Muscle layer of colon (tissue), 2 donors: ENCODE data around the gene TEX101.
"Not testable (repeated sequence)": the region's sequence is repeated elsewhere in the genome, so short reads cannot be mapped to it uniquely, and the experiment has no call there.

Experiments used
- H3K27ac ChIP-seq: one replicate; pipeline ENCODE4 v1.7.0; 2013; ENCODE audit warnings: low read depth, mild to moderate bottlenecking, low read length, moderate library complexity
- H3K27me3 ChIP-seq, 2 donors: one replicate each; pipeline ENCODE4 v1.7.0; 2013; ENCODE audit warnings: low read length in 2 of 2, mild to moderate bottlenecking in 2 of 2; ENCODE audit not compliant: insufficient read depth in 2 of 2, control insufficient read depth in 1 of 2
- H3K36me3 ChIP-seq: one replicate; pipeline ENCODE4 v1.7.0; 2013; ENCODE audit warnings: mild to moderate bottlenecking, low read length; ENCODE audit not compliant: insufficient read depth
- H3K4me1 ChIP-seq: one replicate; pipeline ENCODE4 v1.7.0; 2013; ENCODE audit warnings: mild to moderate bottlenecking, low read length; ENCODE audit not compliant: insufficient read depth
- H3K4me3 ChIP-seq, 2 donors: one replicate each; pipeline ENCODE4 v1.7.0; 2013; ENCODE audit warnings: low read length in 2 of 2, low read depth in 1 of 2, mild to moderate bottlenecking in 1 of 2, moderate library complexity in 1 of 2
- H3K9ac ChIP-seq: one replicate; pipeline ENCODE4 v1.7.0; 2013; ENCODE audit warnings: low read length
- H3K9me3 ChIP-seq: one replicate; pipeline ENCODE4 v1.7.0; 2013; ENCODE audit warnings: mild to moderate bottlenecking, low read length
- donor health status: abdominal sarcoma.
- donor health status: Adenocarcinoma of cecum.

Gene TEX101

GRCh38 chr19:43390903-43391551 is 23.7 kb upstream of the TEX101 start:
- not testable (repeated sequence) for H3K27me3 ChIP-seq, H3K4me1 ChIP-seq, H3K9ac ChIP-seq, H3K9me3 ChIP-seq, H3K4me3 ChIP-seq, H3K27ac ChIP-seq, H3K36me3 ChIP-seq

DNA sequence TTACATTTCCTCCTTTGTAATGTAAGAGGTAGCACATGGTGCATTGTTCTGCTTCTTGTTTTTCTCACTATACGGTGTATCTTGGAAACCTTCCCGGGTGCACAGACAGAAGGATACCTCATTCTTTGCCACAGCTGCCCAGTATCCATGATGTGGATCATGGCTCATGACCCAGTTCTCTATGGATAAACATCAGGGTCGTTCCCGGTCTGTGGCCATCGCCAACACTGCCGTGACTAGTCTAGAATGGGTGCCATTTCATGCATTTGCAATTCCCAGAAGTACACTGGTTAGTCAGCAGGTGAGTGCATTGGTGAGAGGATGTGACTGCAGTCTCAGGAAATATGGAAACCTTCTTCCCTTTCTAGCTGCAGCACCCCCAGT is 23.1 kb upstream of the TEX101 start:
- H3K27ac ChIP-seq, H3K4me1 ChIP-seq, H3K36me3 ChIP-seq, H3K9me3 ChIP-seq, H3K9ac ChIP-seq, H3K27me3 ChIP-seq, H3K4me3 ChIP-seq: not testable (repeated sequence)

DNA sequence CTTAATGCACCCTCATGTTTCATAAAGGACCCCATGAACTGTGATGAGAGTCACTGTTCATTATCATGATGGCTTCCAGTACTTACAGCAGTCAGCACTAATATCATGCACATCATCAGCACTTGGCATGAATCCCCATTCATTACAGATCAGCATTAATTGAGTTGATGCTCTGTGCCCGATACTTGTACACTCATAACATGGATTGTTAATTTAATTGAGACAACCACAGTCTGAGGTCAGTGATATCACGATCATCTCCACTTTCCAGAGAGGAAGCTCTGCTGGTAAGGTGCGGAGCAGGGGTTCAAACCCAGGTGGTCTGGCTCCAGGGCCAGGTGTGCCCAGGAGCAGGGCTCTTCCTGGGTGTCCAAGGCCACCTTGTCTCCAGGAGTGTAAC is 21.2 kb upstream of the TEX101 start:
- H3K27me3 ChIP-seq, H3K27ac ChIP-seq, H3K4me3 ChIP-seq, H3K4me1 ChIP-seq, H3K9ac ChIP-seq, H3K9me3 ChIP-seq, H3K36me3 ChIP-seq: not testable (repeated sequence)

- H3K9ac ChIP-seq = no peak overlapping the region
- H3K27me3 ChIP-seq = no peaks in the 10 kb centered on the region
- H3K27ac ChIP-seq = no peak overlapping the region
Observed at GRCh38 chr19:43395561-43395960, 19.1 kb upstream of the TEX101 start.

GRCh38 chr19:43406297-43406696 is 8.4 kb upstream of the TEX101 start:
- H3K27me3 ChIP-seq = no peaks in the 10 kb centered on the region
- H3K27ac ChIP-seq = no peak overlapping the region
- H3K9ac ChIP-seq = no peak overlapping the region
- no peak overlapping the region for H3K4me3 ChIP-seq
- H3K4me1 ChIP-seq = no peaks in the 10 kb centered on the region
- H3K36me3 ChIP-seq = no peaks in the 10 kb centered on the region
- H3K9me3 ChIP-seq = no peaks in the 10 kb centered on the region

More at GRCh38 chr19:43395561-43395960, 19.1 kb upstream of the TEX101 start:
- Histone ChIP-seq H3K4me3 (no peak overlapping the region), H3K36me3 (no peaks in the 10 kb centered on the region), H3K4me1 (no peaks in the 10 kb centered on the region), H3K9me3 (no peaks in the 10 kb centered on the region)

- Histone ChIP-seq H3K27me3 (no peaks in the 10 kb centered on the region), H3K9me3 (no peaks in the 10 kb centered on the region), H3K4me1 (no peaks in the 10 kb centered on the region), H3K36me3 (no peaks in the 10 kb centered on the region), H3K9ac (no peak overlapping the region), H3K27ac (no peak overlapping the region), H3K4me3 (no peak overlapping the region)
Observed at GRCh38 chr19:43407416-43408005, 7.2 kb upstream of the TEX101 start.

DNA sequence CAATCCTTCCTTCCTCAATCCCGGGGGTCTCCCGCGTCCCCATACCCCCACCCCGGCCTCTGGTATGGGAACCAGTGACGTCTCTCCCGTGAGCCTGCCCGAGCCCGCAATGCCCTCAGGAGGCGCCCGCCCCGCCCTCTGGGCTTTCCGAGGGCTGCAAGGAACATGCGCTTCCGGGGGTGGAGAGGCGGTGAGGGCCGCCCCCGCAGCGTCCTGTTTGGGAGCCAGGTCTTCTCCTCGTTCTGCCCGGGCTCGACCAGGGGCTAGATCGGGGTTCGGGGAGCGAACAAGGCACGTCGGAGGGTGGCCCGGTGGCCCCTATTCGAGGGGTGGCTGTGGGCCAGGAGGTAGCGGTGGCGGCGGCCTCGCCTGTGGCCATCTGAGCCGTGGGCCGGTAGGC is 6.6 kb upstream of the TEX101 start:
- H3K36me3 ChIP-seq = no peaks in the 10 kb centered on the region
- H3K4me3 ChIP-seq = no peak overlapping the region
- H3K9ac ChIP-seq = no peak overlapping the region
- no peaks in the 10 kb centered on the region for H3K4me1 ChIP-seq
- H3K9me3 ChIP-seq = no peaks in the 10 kb centered on the region
- H3K27ac ChIP-seq = no peak overlapping the region
- no peaks in the 10 kb centered on the region for H3K27me3 ChIP-seq

- Histone ChIP-seq H3K27me3 (no peaks in the 10 kb centered on the region), H3K9ac (no peak overlapping the region), H3K36me3 (no peaks in the 10 kb centered on the region)
Observed at GRCh38 chr19:43409415-43409814, 5.3 kb upstream of the TEX101 start.

DNA sequence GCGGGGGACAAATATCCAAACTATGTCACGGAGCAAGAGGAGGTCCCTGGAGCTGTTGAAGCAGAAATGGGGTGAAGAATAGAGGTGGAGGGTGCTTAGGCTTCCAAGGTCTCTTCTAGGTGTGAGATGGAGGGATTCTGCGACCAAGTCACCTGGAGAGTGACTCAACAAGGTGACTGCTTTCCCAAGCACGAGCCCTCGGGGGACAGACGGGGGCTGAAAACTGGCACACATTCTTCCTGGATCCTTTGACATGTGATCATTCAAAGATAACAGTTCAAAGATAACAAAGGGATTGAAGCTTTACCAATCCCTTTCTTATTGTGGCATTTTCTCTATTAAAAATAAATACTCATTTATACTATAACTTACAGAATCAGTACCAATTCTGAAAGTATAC is 2.2 kb upstream of the TEX101 start:
- no peaks in the 10 kb centered on the region for H3K36me3 ChIP-seq
- H3K9me3 ChIP-seq = no peaks in the 10 kb centered on the region
- H3K27ac ChIP-seq = no peak overlapping the region
- no peak overlapping the region for H3K4me3 ChIP-seq
- H3K27me3 ChIP-seq = no peaks in the 10 kb centered on the region
- no peak overlapping the region for H3K9ac ChIP-seq
- no peaks in the 10 kb centered on the region for H3K4me1 ChIP-seq

More at GRCh38 chr19:43409415-43409814, 5.3 kb upstream of the TEX101 start:
- Histone ChIP-seq H3K4me1 (no peaks in the 10 kb centered on the region), H3K9me3 (no peaks in the 10 kb centered on the region), H3K4me3 (no peak overlapping the region), H3K27ac (no peak overlapping the region)

GRCh38 chr19:43416951-43417623 is 2.4 kb downstream of the TEX101 start:
- H3K27me3 ChIP-seq = no peaks in the 10 kb centered on the region

DNA sequence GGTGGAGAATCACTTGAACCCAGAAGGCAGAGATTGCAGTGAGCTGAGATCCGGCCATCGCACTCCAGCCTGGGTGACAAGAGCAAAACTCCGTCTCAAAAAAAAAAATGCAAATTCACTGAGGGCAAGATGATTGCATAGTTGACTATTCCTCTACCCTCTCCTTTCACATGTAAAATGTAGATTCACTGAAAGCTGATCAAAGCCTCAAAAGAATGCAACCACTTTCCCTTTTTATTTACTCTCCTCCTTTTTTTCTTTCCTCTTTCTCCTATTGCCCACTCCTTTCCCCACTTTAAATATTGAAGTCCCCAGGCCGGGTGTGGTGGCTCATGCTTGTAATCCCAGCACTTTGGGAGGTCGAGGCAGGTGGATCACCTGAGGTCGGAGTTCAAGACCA is 6.3 kb downstream of the TEX101 start:
- H3K9ac ChIP-seq = no peak overlapping the region
- H3K4me1 ChIP-seq = no peaks in the 10 kb centered on the region
- H3K9me3 ChIP-seq = no peaks in the 10 kb centered on the region
- H3K4me3 ChIP-seq = no peak overlapping the region
- H3K27ac ChIP-seq = no peak overlapping the region
- no peaks in the 10 kb centered on the region for H3K27me3 ChIP-seq
- no peaks in the 10 kb centered on the region for H3K36me3 ChIP-seq

More at GRCh38 chr19:43416951-43417623, 2.4 kb downstream of the TEX101 start:
- no peaks in the 10 kb centered on the region for H3K36me3 ChIP-seq
- no peak overlapping the region for H3K27ac ChIP-seq
- no peak overlapping the region for H3K4me3 ChIP-seq
- H3K9ac ChIP-seq = no peak overlapping the region
- no peaks in the 10 kb centered on the region for H3K4me1 ChIP-seq
- no peaks in the 10 kb centered on the region for H3K9me3 ChIP-seq
